Endothelial cell (in vitro differentiated cells): Measurements from ENCODE around the gene CCDC187. TPM values are rescaled to one million over a fixed set of nuclear protein-coding genes. Genes with fewer than 3 reads are reported as not detected.

Experiments
- DNase-seq: peaks from one replicate; pipeline ENCODE4 v3.0.0; 2021; ENCODE audit warnings: low spot score
- H3K27ac Mint-ChIP-seq: one replicate; pipeline ENCODE4 v1.8.0; 2021; ENCODE audit warnings: mixed read lengths, inconsistent platforms; ENCODE audit not compliant: unreplicated experiment
- H3K27me3 Mint-ChIP-seq: one replicate; pipeline ENCODE4 v1.8.0; 2021; ENCODE audit warnings: mild to moderate bottlenecking, moderate library complexity, mixed read lengths, inconsistent platforms; ENCODE audit not compliant: unreplicated experiment
- H3K36me3 Mint-ChIP-seq: one replicate; pipeline ENCODE4 v1.8.0; 2021; ENCODE audit warnings: mild to moderate bottlenecking, low read depth, mixed read lengths, inconsistent platforms; ENCODE audit not compliant: unreplicated experiment
- H3K4me1 Mint-ChIP-seq: one replicate; pipeline ENCODE4 v1.8.0; 2021; ENCODE audit warnings: mild to moderate bottlenecking, mixed read lengths, inconsistent platforms; ENCODE audit not compliant: unreplicated experiment
- H3K4me3 Mint-ChIP-seq: one replicate; pipeline ENCODE4 v1.8.0; 2021; ENCODE audit warnings: mild to moderate bottlenecking, mixed read lengths, inconsistent platforms; ENCODE audit not compliant: unreplicated experiment
- H3K9me3 Mint-ChIP-seq: one replicate; pipeline ENCODE4 v1.8.0; 2021; ENCODE audit warnings: mixed read lengths, inconsistent platforms; ENCODE audit not compliant: unreplicated experiment
- total RNA-seq: library from RNA; stranded (reverse); fragmentation: NEBNext Ultra II Directional; extraction: Animal tissue kit (Norgen Biotek cat#: 25700); gene quantifications from one replicate; pipeline ENCODE4 v1.2.1, GENCODE V29; 2021; ENCODE audit not compliant: unreplicated experiment
- TF ChIP-seq, protein P1 (sequence below): fragments of 200-600 bp; sonication (generic); IDR thresholded peaks from one replicate; pipeline ENCODE4 v1.5.0; 2021; ENCODE audit warnings: antibody characterized with exemption; ENCODE audit not compliant: unreplicated experiment

Gene CCDC187
- total RNA-seq, 1 donor from 2014 or later: 0.05 TPM

DNA sequence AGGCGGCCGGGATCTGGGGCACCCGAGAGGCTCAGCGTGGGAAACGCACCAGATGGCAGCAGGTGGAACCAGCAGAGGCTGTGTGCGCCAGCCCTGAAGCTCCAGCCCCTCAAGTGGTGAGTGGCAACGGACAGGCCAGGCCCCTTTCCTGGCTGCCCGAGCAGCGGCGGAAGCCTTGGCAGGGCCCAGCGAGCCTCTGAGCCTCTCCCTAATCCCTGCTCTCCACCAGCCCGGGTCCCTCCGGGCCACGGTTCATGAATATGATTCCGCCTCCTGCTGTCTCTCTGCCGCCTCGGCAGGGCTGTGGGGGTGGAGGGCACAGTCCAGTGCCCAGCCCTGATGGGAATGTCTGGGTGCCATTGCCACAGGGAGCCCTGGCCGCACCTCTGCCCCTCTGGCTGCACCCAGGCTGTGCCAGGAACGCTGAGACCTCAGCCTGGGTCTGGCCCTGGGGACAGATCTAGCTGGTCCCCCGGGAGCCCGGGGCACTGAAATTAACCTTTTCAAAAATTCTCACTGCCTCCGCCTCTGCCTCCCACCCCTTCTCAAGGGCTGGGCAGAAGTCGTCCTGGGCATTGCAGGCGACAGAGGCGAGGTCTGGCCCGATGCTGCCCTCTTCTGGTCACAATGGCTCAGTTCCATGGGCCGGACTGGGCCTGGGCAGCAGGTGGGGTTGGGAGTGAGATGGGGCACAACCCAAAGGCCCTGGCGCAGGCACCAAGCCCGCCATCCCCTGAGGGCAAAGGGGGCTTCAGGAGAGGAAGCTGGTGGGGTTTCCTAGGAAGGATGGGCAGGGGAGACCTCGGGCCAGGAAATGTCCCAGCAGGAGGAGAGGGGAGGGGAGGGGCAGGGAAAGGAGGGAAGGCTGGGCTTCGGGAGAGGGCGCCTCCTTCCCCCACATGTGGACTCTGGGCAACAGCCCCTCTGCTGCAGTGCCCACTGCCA is 20.3 kb downstream of the CCDC187 start:
- no peaks in the 10 kb centered on the region for H3K4me1 Mint-ChIP-seq
- H3K27me3 Mint-ChIP-seq: peaks cover 7% of the 10 kb centered on the region
- TF ChIP-seq, protein P1, sequence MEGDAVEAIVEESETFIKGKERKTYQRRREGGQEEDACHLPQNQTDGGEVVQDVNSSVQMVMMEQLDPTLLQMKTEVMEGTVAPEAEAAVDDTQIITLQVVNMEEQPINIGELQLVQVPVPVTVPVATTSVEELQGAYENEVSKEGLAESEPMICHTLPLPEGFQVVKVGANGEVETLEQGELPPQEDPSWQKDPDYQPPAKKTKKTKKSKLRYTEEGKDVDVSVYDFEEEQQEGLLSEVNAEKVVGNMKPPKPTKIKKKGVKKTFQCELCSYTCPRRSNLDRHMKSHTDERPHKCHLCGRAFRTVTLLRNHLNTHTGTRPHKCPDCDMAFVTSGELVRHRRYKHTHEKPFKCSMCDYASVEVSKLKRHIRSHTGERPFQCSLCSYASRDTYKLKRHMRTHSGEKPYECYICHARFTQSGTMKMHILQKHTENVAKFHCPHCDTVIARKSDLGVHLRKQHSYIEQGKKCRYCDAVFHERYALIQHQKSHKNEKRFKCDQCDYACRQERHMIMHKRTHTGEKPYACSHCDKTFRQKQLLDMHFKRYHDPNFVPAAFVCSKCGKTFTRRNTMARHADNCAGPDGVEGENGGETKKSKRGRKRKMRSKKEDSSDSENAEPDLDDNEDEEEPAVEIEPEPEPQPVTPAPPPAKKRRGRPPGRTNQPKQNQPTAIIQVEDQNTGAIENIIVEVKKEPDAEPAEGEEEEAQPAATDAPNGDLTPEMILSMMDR: peak; percentile 80
- H3K4me3 Mint-ChIP-seq: no peak overlapping the region
- no peaks in the 10 kb centered on the region for H3K9me3 Mint-ChIP-seq
- H3K36me3 Mint-ChIP-seq: no peaks in the 10 kb centered on the region
- no peak overlapping the region for H3K27ac Mint-ChIP-seq
- DNase-seq: peak; percentile 88

DNA sequence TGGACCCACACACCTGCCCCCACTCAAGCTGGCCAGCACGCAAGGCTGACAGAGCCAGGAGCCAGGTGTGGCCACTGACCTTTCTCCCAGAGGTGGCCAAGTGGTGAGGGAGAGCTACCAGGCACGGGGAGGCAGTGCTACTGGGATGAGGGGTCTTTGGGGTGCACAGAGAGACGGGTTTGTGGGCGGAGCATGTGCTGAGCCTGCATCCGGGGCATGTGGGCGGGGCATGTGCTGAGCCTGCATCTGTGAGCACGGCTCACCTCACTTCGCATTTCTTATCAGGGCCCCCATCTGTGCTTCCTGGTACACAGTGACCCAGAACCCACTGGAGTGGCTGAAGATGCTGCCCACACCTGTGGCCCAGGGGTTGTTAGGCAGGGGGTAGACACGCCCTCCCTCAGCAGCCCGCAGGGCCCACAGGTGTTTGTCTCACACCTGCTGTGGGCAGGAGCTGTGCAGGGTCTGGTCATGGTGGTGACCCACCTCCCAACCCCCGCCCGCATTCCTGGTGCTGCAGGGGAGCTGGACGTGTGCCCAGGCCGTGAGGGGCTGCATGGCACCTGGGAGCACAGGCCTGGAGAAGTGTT is 21.5 kb downstream of the CCDC187 start:
- DNase-seq: no peak
- no peaks in the 10 kb centered on the region for H3K9me3 Mint-ChIP-seq
- H3K4me1 Mint-ChIP-seq: no peaks in the 10 kb centered on the region
- no peak overlapping the region for H3K27ac Mint-ChIP-seq
- H3K27me3 Mint-ChIP-seq: peaks cover 4% of the 10 kb centered on the region
- TF ChIP-seq, protein P1: no peak
- H3K4me3 Mint-ChIP-seq: no peak overlapping the region
- no peaks in the 10 kb centered on the region for H3K36me3 Mint-ChIP-seq

DNA sequence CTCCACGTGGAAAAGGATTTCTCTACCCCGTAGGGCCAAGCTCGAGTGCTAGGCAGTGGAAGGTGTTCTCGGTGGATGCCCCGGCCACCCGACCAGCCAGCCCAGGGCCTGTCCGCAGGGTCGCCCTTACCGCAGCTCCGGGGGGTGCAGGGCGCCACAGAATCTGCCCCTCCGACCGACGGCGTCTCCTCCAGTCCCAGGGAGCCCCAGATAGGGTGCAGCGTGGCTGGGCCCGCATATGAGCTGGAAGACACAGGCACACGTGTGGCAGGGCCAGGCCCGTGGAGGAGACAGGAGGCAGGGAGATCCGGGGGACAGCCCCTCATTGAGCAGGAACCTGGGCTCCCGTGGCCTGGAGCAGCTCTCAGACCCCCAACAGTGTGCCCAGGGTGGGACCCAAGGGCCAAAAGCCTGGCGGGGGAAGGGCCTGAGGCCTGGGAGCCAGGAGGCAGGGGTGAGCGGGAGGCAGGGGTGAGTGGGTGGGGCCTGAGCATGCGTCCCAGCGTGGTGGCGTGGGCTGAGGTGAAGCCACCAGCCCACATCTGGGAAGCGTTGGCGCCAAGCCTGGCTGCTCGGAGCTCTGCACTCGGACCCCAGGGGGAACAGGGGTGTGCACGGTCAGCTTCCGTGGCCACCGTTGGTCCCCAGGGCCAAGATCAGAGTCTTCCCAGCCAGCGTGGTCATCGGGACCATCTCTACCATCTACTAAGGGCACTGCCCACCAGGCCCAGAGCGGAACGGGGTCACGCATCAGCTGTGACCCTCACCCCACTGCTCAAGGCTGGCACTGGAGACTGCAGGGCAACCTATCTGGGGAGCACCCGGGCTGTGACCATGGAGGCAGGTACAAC is 22.2 kb downstream of the CCDC187 start:
- no peak overlapping the region for H3K4me3 Mint-ChIP-seq
- TF ChIP-seq, protein P1: no peak
- no peaks in the 10 kb centered on the region for H3K36me3 Mint-ChIP-seq
- H3K27me3 Mint-ChIP-seq: peaks cover 2% of the 10 kb centered on the region
- no peaks in the 10 kb centered on the region for H3K4me1 Mint-ChIP-seq
- no peak for DNase-seq
- no peak overlapping the region for H3K27ac Mint-ChIP-seq
- no peaks in the 10 kb centered on the region for H3K9me3 Mint-ChIP-seq

GRCh38 chr9:136280535-136281315 is 23.2 kb downstream of the CCDC187 start:
- Mint-ChIP-seq H3K36me3 (no peaks in the 10 kb centered on the region), H3K9me3 (no peaks in the 10 kb centered on the region), H3K4me3 (no peak overlapping the region), H3K4me1 (no peaks in the 10 kb centered on the region), H3K27ac (no peak overlapping the region), H3K27me3 (peaks cover 2% of the 10 kb centered on the region)
- TF ChIP-seq, protein P1: no peak
- DNase-seq: no peak
